H1 (cell line): Measurements from ENCODE around the gene ADD2. TPM values are rescaled to one million over a fixed set of nuclear protein-coding genes. Genes with fewer than 3 reads are reported as not detected.

Experiments
- BRCA1 ChIP-seq: IDR thresholded peaks from 2 replicates; pipeline ENCODE4 v1.6.1; 2012; ENCODE audit warnings: low read depth, low read length, improper control_type of control experiment
- EGR1 ChIP-seq: IDR thresholded peaks from 2 replicates; pipeline ENCODE4 v1.6.1; 2011; ENCODE audit warnings: low read depth, low read length, borderline replicate concordance
- HDAC2 ChIP-seq, 2 experiments: fragments of 300-600 bp in 1 of 2; sonication (generic) in 1 of 2; IDR thresholded peaks; 2 replicates each; pipeline ENCODE4 v1.6.1; 2011 to 2012; ENCODE audit warnings: low read depth in 2 of 2, low read length in 2 of 2, mild to moderate bottlenecking in 2 of 2, moderate library complexity in 2 of 2, borderline replicate concordance in 1 of 2, inconsistent platforms in 1 of 2
- RNF2 ChIP-seq: fragments of 200-900, 300-1000 bp; sonication (generic); IDR thresholded peaks from 2 replicates; pipeline ENCODE4 v1.7.1; 2016; ENCODE audit warnings: borderline replicate concordance, low read depth, mild to moderate bottlenecking, antibody characterized with exemption, low read length; ENCODE audit not compliant: poor library complexity, severe bottlenecking; ENCODE audit errors: missing control alignments
- SUZ12 ChIP-seq: fragments of 200-600 bp; sonication (generic); IDR thresholded peaks from 2 replicates; pipeline ENCODE4 v1.6.1; 2012; ENCODE audit warnings: mild to moderate bottlenecking, inconsistent platforms, low read length, moderate library complexity, mixed read lengths
- TAF1 ChIP-seq: IDR thresholded peaks from 2 replicates; pipeline ENCODE4 v1.6.1; 2011; ENCODE audit warnings: mild to moderate bottlenecking, low read depth, low read length
- polyA plus RNA-seq, 7 experiments: library from polyadenylated mRNA; depleted of rRNA in 3 of 7; stranded (reverse) in 5 of 7; unstranded in 2 of 7; fragments of >200 nt in 5 of 7; fragments of 200-250 nt in 2 of 7; gene quantifications; 1 replicate in 5 of 7; 2 replicates in 1 of 7; 4 replicates in 1 of 7; pipeline versions ENCODE4 v1.2.1 to v1.2.3, GENCODE V29; 2011 to 2013; ENCODE audit warnings: missing spikeins in 2 of 7, mixed read lengths in 2 of 7
- total RNA-seq: library from RNA; stranded (reverse); fragmentation: NEBNext Ultra II Directional; extraction: Animal tissue kit (Norgen Biotek cat#: 25700); gene quantifications from 2 replicates; pipeline ENCODE4 v1.2.1, GENCODE V29; 2021

Gene ADD2
- total and polyA plus RNA-seq, 2 of the 8 experiments (the other 6 are each of a cell fraction or from before 2014, with no cell fraction given): 58.5 to 170 TPM

DNA sequence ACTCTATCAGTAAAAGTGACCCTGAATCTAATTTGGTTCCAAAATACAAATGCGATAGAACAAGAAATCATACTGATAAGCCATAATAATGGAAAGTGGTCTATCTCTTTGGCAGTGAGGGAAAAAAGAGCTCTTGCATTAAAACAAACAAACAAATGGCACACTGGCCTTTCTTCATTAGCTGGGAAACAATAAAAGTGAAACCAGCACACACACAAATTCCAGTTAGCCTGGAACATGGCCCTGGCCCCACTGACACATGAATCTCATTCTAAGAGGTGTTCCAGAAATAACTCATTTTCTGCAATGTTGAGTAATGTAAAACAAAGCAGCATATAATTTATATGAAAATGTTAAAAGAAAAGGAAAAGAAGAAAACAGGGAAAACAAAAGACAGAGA lies 135.0 kb downstream of the ADD2 start (continued):
- no peak for TF ChIP-seq RNF2
- TF ChIP-seq BRCA1: no peak
- TF ChIP-seq HDAC2 (IDR thresholded peaks at IDR 0.05; ENCODE audit: borderline replicate concordance in 1 of 2, low read depth in 2 of 2, low read length in 2 of 2): no peak
- no peak for TF ChIP-seq EGR1
- TF ChIP-seq TAF1: no peak
- TF ChIP-seq SUZ12: no peak
